ENCODE data around the gene CTXND1. TPM values are rescaled to one million over a fixed set of nuclear protein-coding genes. Genes with fewer than 3 reads are reported as not detected.

The CTXND1 gene
- total and polyA plus RNA-seq, 2 of the 8 experiments (the other 6 are each of a cell fraction or from before 2014, with no cell fraction given), result 0.03 TPM; not detected in 1

DNA sequence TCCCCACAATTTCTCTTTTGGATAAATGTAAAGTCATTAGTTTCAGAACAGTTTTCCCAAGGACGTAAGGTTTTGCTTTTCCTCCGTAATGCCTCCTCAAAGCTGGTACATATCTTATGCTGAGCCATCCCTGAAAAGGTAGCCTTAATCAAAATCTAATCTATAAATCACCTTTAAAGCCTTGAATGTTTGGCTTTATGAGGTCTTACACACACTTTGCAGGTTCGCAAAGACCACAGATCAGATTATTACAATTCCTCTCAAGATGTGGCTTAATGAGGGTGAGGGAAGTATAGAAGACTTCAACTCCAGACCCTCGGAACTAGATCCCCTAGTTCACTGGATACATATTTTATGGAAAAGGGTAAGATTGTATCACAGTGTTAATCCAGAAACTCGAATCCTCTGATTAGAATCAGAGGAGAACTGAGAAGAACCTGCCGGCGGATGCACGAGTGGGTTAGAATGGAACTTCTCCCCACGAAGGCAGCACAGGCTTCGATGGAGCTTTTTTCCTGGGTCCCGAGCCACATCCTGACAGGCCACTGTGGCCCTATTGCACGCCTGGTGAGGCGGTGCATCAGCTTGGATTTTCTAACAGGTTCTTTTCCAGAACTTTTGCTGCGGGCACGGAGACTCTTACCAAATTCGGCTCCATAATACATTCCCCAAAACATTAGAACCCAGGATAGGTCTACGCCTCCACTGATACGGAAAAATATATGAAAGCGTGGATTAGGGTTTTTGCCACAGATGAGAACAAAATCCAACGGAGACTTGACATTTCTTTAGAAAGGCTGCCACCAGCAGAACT lies 1.2 kb downstream of the CTXND1 start:
- H2BK120ac ChIP-seq (replicated peaks; ENCODE audit: low read depth, low read length), result no peak overlapping the region
- no peaks in the 10 kb centered on the region for H3K9me3 ChIP-seq (ENCODE audit: insufficient read depth in 2 of 2, low read depth in 1 of 2, low read length in 1 of 2)
- H4K5ac ChIP-seq (ENCODE audit: insufficient read length, low read depth, low read length), result no peak overlapping the region
- H3K4me1 ChIP-seq (replicated peaks in 1 of 4; ENCODE audit: control insufficient read depth in 3 of 4, insufficient read depth in 4 of 4, low read length in 3 of 4), result peaks cover 0 to 3% (median 0%) of the 10 kb centered on the region in 4 experiments; a peak in 2 of 7 replicates
- H3K4me3 ChIP-seq (ENCODE audit: extremely low read depth in 1 of 4, insufficient read depth in 2 of 4, low read depth in 3 of 4, low read length in 4 of 4), result peak overlapping the region in 2 of 4 experiments; percentile 45 to 67; a peak in 4 of 8 replicates
- H2BK12ac ChIP-seq (ENCODE audit: low read depth, low read length), result no peak overlapping the region
- H3K79me1 ChIP-seq (ENCODE audit: low read depth, low read length), result no peaks in the 10 kb centered on the region
- no peak overlapping the region for H3K56ac ChIP-seq (replicated peaks; ENCODE audit: insufficient read length, low read depth, low read length)
- H2BK15ac ChIP-seq (ENCODE audit: low read length), result no peak overlapping the region
- CTCF ChIA-PET (ENCODE audit: partially characterized antibody), result interaction anchor here (0.6 to 1.0 kb wide), 3 partner anchors 8 to 182 kb away, joined by 3 to 4 read pairs (median 3); no protein-coding TSS in a partner anchor
- no peak overlapping the region for H2BK20ac ChIP-seq (ENCODE audit: low read length)
- H4K20me1 ChIP-seq (replicated peaks in 1 of 2; ENCODE audit: control insufficient read depth in 1 of 2, insufficient read depth in 2 of 2, low read length in 2 of 2), result no peaks in the 10 kb centered on the region
- no peak overlapping the region for H3K9ac ChIP-seq (replicated peaks in 1 of 4; ENCODE audit: extremely low read depth in 1 of 4, low read depth in 3 of 4, low read length in 3 of 4)
- peaks cover 0 to 5% (median 0%) of the 10 kb centered on the region in 4 experiments; a peak in 1 of 8 replicates for H3K36me3 ChIP-seq (ENCODE audit: control insufficient read depth in 2 of 4, insufficient read depth in 4 of 4, low read length in 3 of 4)
- no peak overlapping the region for H4K91ac ChIP-seq (replicated peaks; ENCODE audit: insufficient read length, low read length)
- H3K4me2 ChIP-seq (ENCODE audit: insufficient read depth in 1 of 2, low read depth in 2 of 2, low read length in 2 of 2), result peak overlapping the region; percentile 52 to 86; a peak in 3 of 4 replicates
- H3K23ac ChIP-seq (ENCODE audit: insufficient read length), result no peak overlapping the region
- no peak overlapping the region for H2AFZ ChIP-seq (ENCODE audit: low read length)
- no peaks in the 10 kb centered on the region for H3K79me2 ChIP-seq (ENCODE audit: control insufficient read depth in 1 of 2, insufficient read depth in 2 of 2, low read length in 2 of 2)
- no peak overlapping the region for H3K14ac ChIP-seq (ENCODE audit: insufficient read length)
- POLR2A ChIA-PET (ENCODE audit: partially characterized antibody), result interaction anchor here (1.1 kb wide), 1 partner anchor 10 kb away, joined by 3 read pairs; no protein-coding TSS in a partner anchor
- DNase-seq (ENCODE audit: low read depth in 1 of 2, low spot score in 2 of 2) (no peak), FAIRE-seq (peak; percentile 13)
- H3K4ac ChIP-seq (replicated peaks; ENCODE audit: insufficient read length, low read depth, low read length), result no peak overlapping the region
- no peak overlapping the region for H3K27ac ChIP-seq (ENCODE audit: low read depth, low read length)
- peaks cover 12 to 42% (median 32%) of the 10 kb centered on the region in 4 experiments for H3K27me3 ChIP-seq (replicated peaks in 1 of 4; ENCODE audit: control insufficient read depth in 3 of 4, extremely low read depth in 1 of 4, insufficient read depth in 3 of 4, low read length in 3 of 4)
- H3K23me2 ChIP-seq (ENCODE audit: low read depth, low read length), result peaks cover 6% of the 10 kb centered on the region; the same call in 1 of the 2 replicates
- no peak overlapping the region for H2AK5ac ChIP-seq (ENCODE audit: low read depth, low read length)
- no peak overlapping the region for H4K8ac ChIP-seq (ENCODE audit: extremely low read depth, insufficient read depth, low read length)
- 75% methylated on average over 20 of the region's 20 CpGs; no CpG with 5 or more reads in 1 of the 2 experiments for WGBS, 2 experiments (ENCODE audit: extremely low coverage in 1 of 2, insufficient coverage in 1 of 2, insufficient read length in 1 of 2, insufficient replicate concordance in 2 of 2, low coverage in 1 of 2, low lambda C conversion rate in 2 of 2, missing lambda C conversion rate in 1 of 2)
- no peak overlapping the region for H2BK5ac ChIP-seq (ENCODE audit: low read depth, low read length)
- H3K18ac ChIP-seq (ENCODE audit: extremely low read depth, low read length), result no peak overlapping the region
- no peak for TF ChIP-seq BCL11A (IDR thresholded peaks at IDR 0.05; ENCODE audit: low read depth in 2 of 2, low read length in 2 of 2)
- no peak for TF ChIP-seq YY1 (IDR thresholded peaks at IDR 0.05; ENCODE audit: low read depth, low read length)
- TF ChIP-seq CTBP2 (IDR thresholded peaks at IDR 0.05; ENCODE audit: borderline replicate concordance, insufficient read depth, insufficient read length, low read length), result no peak
- no peak for TF ChIP-seq BACH1 (IDR thresholded peaks at IDR 0.05; ENCODE audit: low read length)
- TF ChIP-seq, protein P1, sequence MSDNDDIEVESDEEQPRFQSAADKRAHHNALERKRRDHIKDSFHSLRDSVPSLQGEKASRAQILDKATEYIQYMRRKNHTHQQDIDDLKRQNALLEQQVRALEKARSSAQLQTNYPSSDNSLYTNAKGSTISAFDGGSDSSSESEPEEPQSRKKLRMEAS (IDR thresholded peaks at IDR 0.05), result no peak
- no peak for TF ChIP-seq EZH2 (IDR thresholded peaks at IDR 0.05; ENCODE audit: low read depth, low read length, severe bottlenecking)
- TF ChIP-seq TAF7 (optimal IDR thresholded peaks at IDR 0.05; ENCODE audit: borderline replicate concordance, low read depth, low read length), result no peak
- no peak for TF ChIP-seq CHD2 (IDR thresholded peaks at IDR 0.05; ENCODE audit: low read length)
- no peak for TF ChIP-seq KDM5A (IDR thresholded peaks at IDR 0.05; ENCODE audit: low read length)
- no peak for TF ChIP-seq ASH2L (IDR thresholded peaks at IDR 0.05; ENCODE audit: low read length)
- no peak for TF ChIP-seq JUND (IDR thresholded peaks at IDR 0.05; ENCODE audit: low read length)
- TF ChIP-seq CHD1 (IDR thresholded peaks at IDR 0.05; ENCODE audit: low read depth, low read length), result no peak

Measured in H1 (cell line).